A673 (cell line): ENCODE data around the gene CRACR2B. TPM values are rescaled to one million over a fixed set of nuclear protein-coding genes. Genes with fewer than 3 reads are reported as not detected.

Source experiments
- BruUV-seq: library from RNA; stranded (reverse); fragments of 400-500 nt; replicated peaks from 2 replicates; lab custom pipeline; 2021; lab: Mats Ljungman, UMichigan
- CTCF ChIA-PET: fragments of 300-600 bp; sonication (Branson Sonifier 250); formaldehyde crosslinking; loops from one replicate; lab custom pipeline; 2022; ENCODE audit warnings: antibody characterized with exemption; lab: Charles Lee
- POLR2A ChIA-PET: fragments of 300-600 bp; sonication (Branson Sonifier 250); formaldehyde crosslinking; loops from one replicate; lab custom pipeline; 2022; ENCODE audit warnings: antibody characterized with exemption; ENCODE audit not compliant: low non-redundant PET; lab: Charles Lee
- DNase-seq: peaks from one replicate; pipeline ENCODE4 v3.0.0-alpha.2; 2015; ENCODE audit warnings: low spot score
- H3K27ac ChIP-seq: fragments of 200-600 bp; sonication (generic); 2 replicates; pipeline ENCODE4 v1.5.1; 2016; ENCODE audit warnings: mixed run types, low read depth, mild to moderate bottlenecking, mixed read lengths, antibody characterized with exemption, low read length; ENCODE audit not compliant: poor library complexity, severe bottlenecking
- H3K27me3 ChIP-seq: fragments of 200-600 bp; sonication (generic); replicated peaks from 2 replicates; pipeline ENCODE4 v1.6.1; 2017; ENCODE audit warnings: mixed run types, low read depth, mild to moderate bottlenecking, mixed read lengths, antibody characterized with exemption, low read length; ENCODE audit not compliant: insufficient read depth, poor library complexity
- H3K36me3 ChIP-seq: fragments of 200-600 bp; sonication (generic); 2 replicates; pipeline ENCODE4 v1.6.1; 2016; ENCODE audit warnings: mixed run types, mild to moderate bottlenecking, mixed read lengths, antibody characterized with exemption, low read length; ENCODE audit not compliant: insufficient read depth, poor library complexity, severe bottlenecking
- H3K4me1 ChIP-seq: fragments of 200-600 bp; sonication (generic); 2 replicates; pipeline ENCODE4 v1.6.1; 2017; ENCODE audit warnings: mixed run types, mild to moderate bottlenecking, mixed read lengths, antibody characterized with exemption, low read length; ENCODE audit not compliant: insufficient read depth, poor library complexity, severe bottlenecking
- H3K4me3 ChIP-seq: fragments of 200-600 bp; sonication (generic); 2 replicates; pipeline ENCODE4 v1.5.1; 2016; ENCODE audit warnings: low read depth, mixed run types, mild to moderate bottlenecking, mixed read lengths, low read length; ENCODE audit not compliant: poor library complexity, severe bottlenecking
- H3K9me3 ChIP-seq: fragments of 200-600 bp; sonication (generic); 2 replicates; pipeline ENCODE4 v1.6.1; 2016; ENCODE audit warnings: mixed run types, low read depth, mild to moderate bottlenecking, mixed read lengths, antibody characterized with exemption, low read length; ENCODE audit not compliant: poor library complexity, severe bottlenecking
- EZH2 ChIP-seq: fragments of 200-600 bp; sonication (generic); IDR thresholded peaks from 2 replicates; pipeline ENCODE4 v1.6.1; 2017; ENCODE audit warnings: borderline replicate concordance, low read depth, mild to moderate bottlenecking, mixed read lengths, antibody characterized with exemption, low read length; ENCODE audit not compliant: poor library complexity, severe bottlenecking
- intact Hi-C: fragments of 100-400 bp; cut with micrococcal nuclease; formaldehyde crosslinking; loops from one replicate; pipeline ENCODE4 v1.10.0; 2022; ENCODE audit not compliant: unreplicated experiment
- total RNA-seq: library from RNA; stranded (reverse); gene quantifications from 2 replicates; pipeline ENCODE4 v1.2.3, GENCODE V29; 2021
- TF ChIP-seq, protein P1 (sequence below): fragments of 300-800, 200-600 bp; sonication (generic); conservative IDR thresholded peaks from 2 replicates; pipeline ENCODE4 v1.5.1; 2017; ENCODE audit warnings: low read depth, mild to moderate bottlenecking, antibody characterized with exemption, low read length, moderate library complexity, mixed read lengths

The CRACR2B gene
- total RNA-seq, 1 experiment from 2014 or later = 1.1 TPM

GRCh38 chr11:864898-865297, 37.2 kb downstream of the CRACR2B start:
- H3K4me3 ChIP-seq = no peak overlapping the region
- peaks cover 11% of the 10 kb centered on the region for H3K4me1 ChIP-seq
- ChIA-PET POLR2A (no interaction called here), CTCF (no interaction called here)
- H3K27me3 ChIP-seq = no peaks in the 10 kb centered on the region
- TF ChIP-seq EZH2 = no peak
- TF ChIP-seq, protein P1, sequence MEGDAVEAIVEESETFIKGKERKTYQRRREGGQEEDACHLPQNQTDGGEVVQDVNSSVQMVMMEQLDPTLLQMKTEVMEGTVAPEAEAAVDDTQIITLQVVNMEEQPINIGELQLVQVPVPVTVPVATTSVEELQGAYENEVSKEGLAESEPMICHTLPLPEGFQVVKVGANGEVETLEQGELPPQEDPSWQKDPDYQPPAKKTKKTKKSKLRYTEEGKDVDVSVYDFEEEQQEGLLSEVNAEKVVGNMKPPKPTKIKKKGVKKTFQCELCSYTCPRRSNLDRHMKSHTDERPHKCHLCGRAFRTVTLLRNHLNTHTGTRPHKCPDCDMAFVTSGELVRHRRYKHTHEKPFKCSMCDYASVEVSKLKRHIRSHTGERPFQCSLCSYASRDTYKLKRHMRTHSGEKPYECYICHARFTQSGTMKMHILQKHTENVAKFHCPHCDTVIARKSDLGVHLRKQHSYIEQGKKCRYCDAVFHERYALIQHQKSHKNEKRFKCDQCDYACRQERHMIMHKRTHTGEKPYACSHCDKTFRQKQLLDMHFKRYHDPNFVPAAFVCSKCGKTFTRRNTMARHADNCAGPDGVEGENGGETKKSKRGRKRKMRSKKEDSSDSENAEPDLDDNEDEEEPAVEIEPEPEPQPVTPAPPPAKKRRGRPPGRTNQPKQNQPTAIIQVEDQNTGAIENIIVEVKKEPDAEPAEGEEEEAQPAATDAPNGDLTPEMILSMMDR = no peak
- no peak for DNase-seq
- H3K27ac ChIP-seq = no peak overlapping the region
- H3K36me3 ChIP-seq = no peaks in the 10 kb centered on the region
- H3K9me3 ChIP-seq = no peaks in the 10 kb centered on the region
- no TSS peak for BruUV-seq
- intact Hi-C loops = no loop called here

DNA sequence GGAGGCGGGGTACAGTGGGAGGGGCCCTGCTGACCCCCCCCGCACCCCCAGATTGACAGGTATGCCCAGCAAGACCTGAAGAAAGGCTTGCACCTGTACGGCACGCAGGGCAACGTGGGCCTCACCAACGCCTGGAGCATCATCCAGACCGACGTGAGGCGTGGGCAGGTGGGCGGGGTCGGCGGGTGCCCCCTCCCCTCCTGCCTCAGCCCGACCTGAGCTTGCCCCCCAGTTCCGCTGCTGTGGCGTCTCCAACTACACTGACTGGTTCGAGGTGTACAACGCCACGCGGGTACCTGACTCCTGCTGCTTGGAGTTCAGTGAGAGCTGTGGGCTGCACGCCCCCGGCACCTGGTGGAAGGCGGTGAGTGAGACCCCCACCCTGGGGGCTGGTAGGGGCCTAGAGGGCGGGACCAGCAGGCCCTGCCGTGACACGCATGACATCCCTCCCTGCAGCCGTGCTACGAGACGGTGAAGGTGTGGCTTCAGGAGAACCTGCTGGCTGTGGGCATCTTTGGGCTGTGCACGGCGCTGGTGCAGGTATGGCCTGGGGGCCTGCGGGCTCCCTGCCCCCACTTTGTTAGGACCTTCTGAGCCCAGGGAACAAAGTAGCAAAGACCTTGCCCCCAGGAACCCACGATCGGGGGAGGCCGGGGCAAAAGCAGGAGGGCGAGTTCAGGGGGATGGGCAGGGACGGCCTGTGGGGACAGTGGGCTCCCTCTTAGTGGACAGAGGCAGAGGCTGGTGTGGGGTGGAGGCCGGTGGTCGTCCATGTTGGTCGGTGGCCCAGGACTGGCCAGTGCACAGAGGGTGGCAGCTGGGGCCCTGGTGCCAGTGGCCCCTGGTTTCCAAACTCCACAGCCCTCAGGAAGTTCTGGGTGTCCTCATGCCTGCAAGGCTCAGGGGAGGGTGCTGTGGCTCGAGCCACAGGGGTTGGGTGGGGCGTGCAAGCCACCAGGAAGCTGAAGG, 38.0 kb downstream of the CRACR2B start:
- Histone ChIP-seq H3K9me3 (no peaks in the 10 kb centered on the region), H3K4me3 (no peak overlapping the region), H3K27me3 (no peaks in the 10 kb centered on the region), H3K4me1 (peaks cover 4% of the 10 kb centered on the region), H3K27ac (no peak overlapping the region), H3K36me3 (no peaks in the 10 kb centered on the region)
- POLR2A ChIA-PET = no interaction called here
- CTCF ChIA-PET = no interaction called here
- intact Hi-C loops = no loop called here
- no peak for DNase-seq
- TF ChIP-seq, protein P1 = no peak
- TF ChIP-seq EZH2 = no peak
- BruUV-seq = no TSS peak

DNA sequence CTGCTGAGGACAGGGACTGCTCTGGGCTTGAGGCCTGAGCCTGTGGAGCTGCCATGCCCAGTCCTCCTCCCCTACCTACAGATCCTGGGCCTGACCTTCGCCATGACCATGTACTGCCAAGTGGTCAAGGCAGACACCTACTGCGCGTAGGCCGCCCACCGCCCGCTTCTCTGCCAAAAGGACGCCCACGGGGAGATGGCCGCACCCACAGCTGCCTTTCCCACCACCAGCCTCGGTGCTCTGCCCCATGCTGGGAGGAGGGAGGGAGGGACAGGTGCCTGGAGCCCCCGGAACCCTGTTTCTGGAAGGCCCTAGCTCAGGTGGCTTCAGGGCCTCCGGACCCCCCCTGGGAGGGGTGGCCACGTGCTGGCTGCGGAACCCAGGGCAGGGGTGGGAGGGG, 38.8 kb downstream of the CRACR2B start:
- intact Hi-C loops = no loop called here
- POLR2A ChIA-PET = no interaction called here
- no peak overlapping the region for H3K27ac ChIP-seq
- TF ChIP-seq, protein P1 = no peak
- no peaks in the 10 kb centered on the region for H3K36me3 ChIP-seq
- H3K9me3 ChIP-seq = no peaks in the 10 kb centered on the region
- H3K4me3 ChIP-seq = no peak overlapping the region
- DNase-seq = no peak
- H3K4me1 ChIP-seq = no peaks in the 10 kb centered on the region
- CTCF ChIA-PET = no interaction called here
- no peaks in the 10 kb centered on the region for H3K27me3 ChIP-seq
- BruUV-seq = no TSS peak
